SH-SY5Y (cell line): ENCODE data around the gene CTNND2.

Experiments used
- GATA2 ChIP-seq: IDR thresholded peaks from 2 replicates; pipeline ENCODE4 v1.6.1; 2011; ENCODE audit warnings: mild to moderate bottlenecking, low read depth, low read length
- GATA3 ChIP-seq: IDR thresholded peaks from 2 replicates; pipeline ENCODE4 v1.6.1; 2011; ENCODE audit warnings: low read depth, mild to moderate bottlenecking, low read length, moderate library complexity

GRCh38 chr5:11269515-11269914 is 634.7 kb downstream of the CTNND2 start:
- TF ChIP-seq GATA3 (no peak), GATA2 (no peak)
